Fibroblast of lung (primary cell): ENCODE results near the gene AADACL4. TPM values are rescaled to one million over a fixed set of nuclear protein-coding genes. Genes with fewer than 3 reads are reported as not detected.

Experiments
- DNase-seq, 2 donors: peaks; one replicate each; pipeline versions ENCODE4 v3.0.0 to v3.0.0-alpha.2; 2010; ENCODE audit warnings: low read depth in 2 of 2
- H2AFZ ChIP-seq: 2 replicates; pipeline ENCODE4 v1.5.1; 2012; ENCODE audit warnings: low read length, control low read depth, inconsistent platforms
- H3K27ac ChIP-seq: 2 replicates; pipeline ENCODE4 v1.5.1; 2011; ENCODE audit warnings: low read length, control low read depth; ENCODE audit not compliant: insufficient read depth
- H3K27me3 ChIP-seq: 2 replicates; pipeline ENCODE4 v1.5.1; 2011; ENCODE audit warnings: mild to moderate bottlenecking, low read length; ENCODE audit not compliant: control insufficient read depth, insufficient read depth
- H3K36me3 ChIP-seq: 2 replicates; pipeline ENCODE4 v1.5.1; 2011; ENCODE audit warnings: low read length; ENCODE audit not compliant: control insufficient read depth, insufficient read depth
- H3K4me1 ChIP-seq: 2 replicates; pipeline ENCODE4 v1.5.1; 2011; ENCODE audit warnings: low read length; ENCODE audit not compliant: control insufficient read depth, insufficient read depth; ENCODE audit errors: extremely low read depth
- H3K4me2 ChIP-seq: 2 replicates; pipeline ENCODE4 v1.5.1; 2011; ENCODE audit warnings: low read length, control low read depth; ENCODE audit not compliant: insufficient read depth; ENCODE audit errors: extremely low read depth
- H3K4me3 ChIP-seq, 4 experiments: fragments of 200-600 bp in 1 of 4; sonication (generic) in 1 of 4; replicated peaks in 1 of 4; 2 replicates each; pipeline ENCODE4 v1.5.1; 2011 to 2016; ENCODE audit warnings: low read length in 4 of 4, low read depth in 3 of 4, mild to moderate bottlenecking in 3 of 4, control low read depth in 2 of 4, inconsistent platforms in 1 of 4, mixed read lengths in 1 of 4; ENCODE audit not compliant: insufficient read depth in 1 of 4; ENCODE audit errors: control extremely low read depth in 1 of 4
- H3K79me2 ChIP-seq: 2 replicates; pipeline ENCODE4 v1.5.1; 2012; ENCODE audit warnings: mild to moderate bottlenecking, low read length, inconsistent platforms; ENCODE audit not compliant: control insufficient read depth, insufficient read depth
- H3K9ac ChIP-seq: 2 replicates; pipeline ENCODE4 v1.5.1; 2011; ENCODE audit warnings: mild to moderate bottlenecking, low read length, control low read depth; ENCODE audit not compliant: insufficient read depth
- H3K9me3 ChIP-seq: 2 replicates; pipeline ENCODE4 v1.5.1; 2012; ENCODE audit warnings: low read depth, low read length; ENCODE audit not compliant: control insufficient read depth, insufficient read depth
- H4K20me1 ChIP-seq: 2 replicates; pipeline ENCODE4 v1.5.1; 2011; ENCODE audit warnings: low read length; ENCODE audit not compliant: control insufficient read depth, insufficient read depth; ENCODE audit errors: extremely low read depth
- EZH2 ChIP-seq: IDR thresholded peaks from 2 replicates; pipeline ENCODE4 v1.5.1; 2012; ENCODE audit warnings: low read length, control low read depth, mild to moderate bottlenecking; ENCODE audit errors: missing control alignments
- polyA minus RNA-seq: library from RNA; depleted of rRNA, polyadenylated mRNA; stranded (reverse); fragments of >200 nt; gene quantifications from 2 replicates; pipeline ENCODE4 v1.2.3, GENCODE V29; 2011; ENCODE audit warnings: low replicate concordance
- polyA plus RNA-seq, 2 donors: library from polyadenylated mRNA; depleted of rRNA in 1 of 2; stranded (reverse) in 1 of 2; unstranded in 1 of 2; fragments of >200 nt; gene quantifications; 2 replicates each; pipeline ENCODE4 v1.2.1, GENCODE V29; 2011 to 2012; ENCODE audit warnings: missing spikeins in 1 of 2
- total RNA-seq: library from RNA; depleted of rRNA; stranded (reverse); fragments of >200 nt; gene quantifications from 2 replicates; pipeline ENCODE4 v1.2.1, GENCODE V29; 2014
- TF ChIP-seq, protein P1 (sequence below), 2 donors: IDR thresholded peaks in 1 of 2; conservative IDR thresholded peaks in 1 of 2; 1 replicate in 1 of 2; 2 replicates in 1 of 2; pipeline ENCODE4 v1.5.1; 2011 to 2012; ENCODE audit warnings: low read length in 2 of 2, control low read depth in 1 of 2, inconsistent platforms in 1 of 2, low read depth in 1 of 2, mild to moderate bottlenecking in 1 of 2

Gene AADACL4
- total RNA-seq (not detected in 2 replicates), polyA plus RNA-seq (not detected in 2 replicates), polyA minus RNA-seq (not detected in 2 replicates)
- polyA plus RNA-seq (2012): not detected in 2 replicates

DNA sequence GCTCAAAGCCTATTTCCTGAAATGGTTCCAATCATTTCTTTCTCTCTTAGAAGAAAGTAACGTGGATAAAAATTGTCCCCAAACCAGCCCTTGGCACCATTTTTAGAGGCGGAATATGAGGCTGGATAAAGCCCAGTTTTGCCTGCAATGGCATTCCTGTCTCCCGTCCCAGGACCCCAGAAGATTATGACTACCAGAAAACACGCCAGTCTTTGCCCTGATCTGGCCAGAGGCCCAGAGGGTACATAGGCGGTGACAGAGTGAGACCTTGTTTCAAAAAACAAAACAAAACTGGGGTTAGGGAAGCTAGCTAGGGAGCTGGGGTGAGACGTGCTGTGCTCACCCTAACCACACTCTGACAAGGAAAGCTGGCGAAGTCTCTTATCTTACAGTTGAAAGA lies at the start of gene AADACL4:
TSS of gene AADACL4 (plus strand) at position 301 of the 400 bp plus-strand sequence. CDS start 462 bp downstream, outside the sequence.
- H3K4me2 ChIP-seq: no peak within 1 kb of the TSS
- H2AFZ ChIP-seq: no peak within 1 kb of the TSS
- no peak for DNase-seq
- no peak within 1 kb of the TSS for H3K9ac ChIP-seq
- H3K9me3 ChIP-seq: no peaks in the 10 kb centered on the region
- TF ChIP-seq EZH2: no peak
- TF ChIP-seq, protein P1, sequence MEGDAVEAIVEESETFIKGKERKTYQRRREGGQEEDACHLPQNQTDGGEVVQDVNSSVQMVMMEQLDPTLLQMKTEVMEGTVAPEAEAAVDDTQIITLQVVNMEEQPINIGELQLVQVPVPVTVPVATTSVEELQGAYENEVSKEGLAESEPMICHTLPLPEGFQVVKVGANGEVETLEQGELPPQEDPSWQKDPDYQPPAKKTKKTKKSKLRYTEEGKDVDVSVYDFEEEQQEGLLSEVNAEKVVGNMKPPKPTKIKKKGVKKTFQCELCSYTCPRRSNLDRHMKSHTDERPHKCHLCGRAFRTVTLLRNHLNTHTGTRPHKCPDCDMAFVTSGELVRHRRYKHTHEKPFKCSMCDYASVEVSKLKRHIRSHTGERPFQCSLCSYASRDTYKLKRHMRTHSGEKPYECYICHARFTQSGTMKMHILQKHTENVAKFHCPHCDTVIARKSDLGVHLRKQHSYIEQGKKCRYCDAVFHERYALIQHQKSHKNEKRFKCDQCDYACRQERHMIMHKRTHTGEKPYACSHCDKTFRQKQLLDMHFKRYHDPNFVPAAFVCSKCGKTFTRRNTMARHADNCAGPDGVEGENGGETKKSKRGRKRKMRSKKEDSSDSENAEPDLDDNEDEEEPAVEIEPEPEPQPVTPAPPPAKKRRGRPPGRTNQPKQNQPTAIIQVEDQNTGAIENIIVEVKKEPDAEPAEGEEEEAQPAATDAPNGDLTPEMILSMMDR (conservative IDR thresholded peaks at IDR 0.05 in 1 of 2, IDR thresholded peaks at IDR 0.05 in 1 of 2; ENCODE audit: low read depth in 1 of 2, low read length in 2 of 2): no peak
- H3K27me3 ChIP-seq: peaks cover 4% of the 10 kb centered on the region
- H3K36me3 ChIP-seq: no peaks in the 10 kb centered on the region
- no peaks in the 10 kb centered on the region for H3K4me1 ChIP-seq
- H3K4me3 ChIP-seq: no peak within 1 kb of the TSS
- H3K27ac ChIP-seq: no peak within 1 kb of the TSS
- H4K20me1 ChIP-seq: no peaks in the 10 kb centered on the region
- H3K79me2 ChIP-seq: no peaks in the 10 kb centered on the region

- H3K36me3 ChIP-seq: no peaks in the 10 kb centered on the region
- no peaks in the 10 kb centered on the region for H3K27me3 ChIP-seq
- no peak overlapping the region for H3K4me2 ChIP-seq
- H3K27ac ChIP-seq: peak overlapping the region; percentile 21
- TF ChIP-seq, protein P1 (conservative IDR thresholded peaks at IDR 0.05 in 1 of 2, IDR thresholded peaks at IDR 0.05 in 1 of 2; ENCODE audit: low read depth in 1 of 2, low read length in 2 of 2): no peak
- TF ChIP-seq EZH2: no peak
- H2AFZ ChIP-seq: no peak overlapping the region
- H3K79me2 ChIP-seq: no peaks in the 10 kb centered on the region
- H3K9me3 ChIP-seq: no peaks in the 10 kb centered on the region
- H3K4me1 ChIP-seq: peaks cover 23% of the 10 kb centered on the region
- H3K4me3 ChIP-seq: no peak overlapping the region
- no peaks in the 10 kb centered on the region for H4K20me1 ChIP-seq
- no peak overlapping the region for H3K9ac ChIP-seq
- DNase-seq: no peak
Observed at GRCh38 chr1:12594490-12594889, 49.4 kb upstream of the AADACL4 start.

DNA sequence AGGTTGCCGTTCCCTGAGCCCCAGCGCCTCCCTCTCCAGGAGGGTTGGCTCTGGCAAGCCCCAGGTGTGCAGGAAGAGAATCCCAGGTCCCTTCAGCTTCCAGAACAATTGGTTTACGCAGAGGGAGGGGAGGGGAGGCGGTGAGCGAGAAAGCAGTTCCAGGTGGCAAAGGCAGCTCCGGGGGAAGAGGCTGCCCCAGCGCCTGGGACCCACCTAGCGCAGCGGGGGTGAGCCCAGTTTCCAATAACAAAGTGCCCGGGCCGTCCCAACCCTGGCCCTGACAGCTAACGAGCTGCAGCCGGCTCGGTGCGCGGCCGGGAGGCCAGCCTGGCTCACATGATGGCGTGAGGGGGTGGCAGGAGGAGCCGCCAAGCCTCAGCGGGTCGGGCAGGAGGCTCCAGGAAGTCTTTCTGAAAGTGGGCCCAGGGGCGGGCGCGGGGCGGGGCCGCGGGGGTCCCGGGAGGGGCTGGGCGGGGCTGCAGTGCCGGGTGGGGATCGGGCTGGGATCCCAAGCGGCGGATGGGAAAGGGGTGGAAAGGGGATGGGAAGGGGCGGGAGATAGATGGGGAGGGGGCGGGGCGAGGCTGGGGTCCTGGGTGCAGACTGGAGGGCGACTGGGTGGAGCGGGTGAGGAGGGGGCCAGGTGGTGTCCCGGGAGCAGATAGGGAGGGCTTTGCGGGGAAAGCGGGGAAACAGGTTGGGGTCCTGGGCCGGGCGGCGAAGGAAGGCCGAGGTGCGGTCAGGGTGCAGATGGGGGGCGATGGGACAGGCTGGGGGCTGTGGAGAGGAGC lies 48.7 kb upstream of the AADACL4 start:
- H3K9ac ChIP-seq: peak overlapping the region; percentile 57
- peaks cover 23% of the 10 kb centered on the region for H3K4me1 ChIP-seq
- H4K20me1 ChIP-seq: no peaks in the 10 kb centered on the region
- DNase-seq: peak; percentile 68 to 83
- no peaks in the 10 kb centered on the region for H3K79me2 ChIP-seq
- no peak overlapping the region for H2AFZ ChIP-seq
- no peaks in the 10 kb centered on the region for H3K36me3 ChIP-seq
- no peaks in the 10 kb centered on the region for H3K27me3 ChIP-seq
- TF ChIP-seq, protein P1 (conservative IDR thresholded peaks at IDR 0.05 in 1 of 2, IDR thresholded peaks at IDR 0.05 in 1 of 2; ENCODE audit: low read depth in 1 of 2, low read length in 2 of 2): no peak
- no peak for TF ChIP-seq EZH2
- peak overlapping the region; percentile 79 for H3K4me2 ChIP-seq
- no peaks in the 10 kb centered on the region for H3K9me3 ChIP-seq
- H3K4me3 ChIP-seq: peak overlapping the region in 2 of 4 experiments; percentile 16 to 28
- H3K27ac ChIP-seq: peak overlapping the region; percentile 90
